ENCODE data around the gene ZNF813.

Gene ZNF813

DNA sequence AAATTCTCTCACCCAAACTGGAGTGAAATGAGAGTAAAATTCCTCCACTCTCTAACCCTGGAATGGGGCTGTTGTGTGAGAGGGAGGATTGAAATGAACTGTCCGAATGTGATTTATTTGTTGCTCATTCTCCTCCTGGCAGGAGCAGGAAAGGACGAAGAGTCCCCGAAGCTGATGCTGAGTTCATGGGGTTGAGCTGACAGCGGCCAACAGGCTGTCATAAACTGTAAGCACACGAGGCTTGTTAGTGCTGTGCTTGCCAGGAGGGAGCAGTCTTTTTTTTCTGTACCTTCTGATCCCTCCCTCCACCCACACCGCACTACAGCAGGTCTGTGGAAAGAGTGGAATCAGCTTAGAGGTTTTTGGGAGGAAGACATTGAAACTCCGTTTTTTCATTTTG lies 37.4 kb downstream of the ZNF813 start:
- Histone ChIP-seq H3K9ac (ENCODE audit: low read length) (no peak overlapping the region), H3K23ac (ENCODE audit: low read length) (no peak overlapping the region), H3K79me1 (ENCODE audit: low read length) (no peaks in the 10 kb centered on the region), H4K8ac (ENCODE audit: low read depth, low read length) (no peak overlapping the region), H2BK120ac (ENCODE audit: insufficient read depth, low read length, poor library complexity) (no peak overlapping the region), H3K14ac (ENCODE audit: low read length) (peak overlapping the region; percentile 20), H2BK12ac (ENCODE audit: low read length) (peak overlapping the region; percentile 50), H3K4me2 (ENCODE audit: low read length) (no peak overlapping the region), H3K27me3 (ENCODE audit: insufficient read depth, low read length) (no peaks in the 10 kb centered on the region), H3K9me3 (ENCODE audit: insufficient read depth, low read depth, low read length) (peaks cover under 1% of the 10 kb centered on the region), H2BK5ac (ENCODE audit: low read depth, low read length, poor library complexity) (no peak overlapping the region), H4K91ac (ENCODE audit: low read depth, low read length) (no peak overlapping the region), H2AFZ (ENCODE audit: insufficient read depth, low read length, poor library complexity) (no peak overlapping the region), H3K36me3 (ENCODE audit: control insufficient read depth in 1 of 2, insufficient read depth in 2 of 2, low read length in 2 of 2) (no peaks in the 10 kb centered on the region), H3K4ac (ENCODE audit: low read depth, low read length) (no peak overlapping the region), H3K4me3 (ENCODE audit: low read depth, low read length) (no peak overlapping the region), H3K4me1 (ENCODE audit: control insufficient read depth in 1 of 2, insufficient read depth in 2 of 2, low read length in 2 of 2) (peaks cover 0 to 5% of the 10 kb centered on the region in 2 experiments), H3K27ac (ENCODE audit: low read depth, low read length) (no peak overlapping the region), H3K79me2 (ENCODE audit: control insufficient read depth, insufficient read depth, low read length, poor library complexity) (no peaks in the 10 kb centered on the region), H4K12ac (ENCODE audit: low read depth, low read length) (no peak overlapping the region), H2AK5ac (ENCODE audit: low read length) (no peak overlapping the region), H3K18ac (ENCODE audit: low read length) (no peak overlapping the region)
- DNase-seq, result no peak
- WGBS (ENCODE audit: extremely low coverage, insufficient coverage, insufficient read length), result no CpG with 5 or more reads among the region's 7 CpGs

DNA sequence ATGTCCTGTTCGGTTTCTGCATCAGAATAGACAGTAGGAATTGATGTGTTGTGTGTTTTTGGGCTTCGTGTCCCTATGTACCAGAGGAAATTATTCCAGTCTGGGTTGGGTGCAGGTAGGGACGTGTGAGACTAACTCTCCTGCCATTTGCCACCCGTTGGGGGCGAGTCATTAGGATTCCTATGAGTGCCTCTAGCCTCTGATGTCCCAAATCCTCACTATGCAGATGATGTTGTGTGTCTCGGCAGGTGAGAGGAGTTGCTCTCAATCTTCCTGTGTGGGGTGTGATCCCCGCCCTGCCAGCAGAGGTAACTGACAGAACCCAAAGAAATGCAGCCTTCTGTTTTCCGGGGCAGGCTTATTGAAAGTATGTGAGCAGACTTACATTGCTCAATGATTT lies 39.2 kb downstream of the ZNF813 start:
- no peak overlapping the region for H2AK5ac ChIP-seq (ENCODE audit: low read length)
- no peak overlapping the region for H3K14ac ChIP-seq (ENCODE audit: low read length)
- no peak overlapping the region for H2BK5ac ChIP-seq (ENCODE audit: low read depth, low read length, poor library complexity)
- no peak overlapping the region for H4K12ac ChIP-seq (ENCODE audit: low read depth, low read length)
- H3K23ac ChIP-seq (ENCODE audit: low read length), result no peak overlapping the region
- H3K4ac ChIP-seq (ENCODE audit: low read depth, low read length), result no peak overlapping the region
- H3K79me2 ChIP-seq (ENCODE audit: control insufficient read depth, insufficient read depth, low read length, poor library complexity), result no peaks in the 10 kb centered on the region
- WGBS (ENCODE audit: extremely low coverage, insufficient coverage, insufficient read length), result no CpG with 5 or more reads among the region's 8 CpGs
- H3K27me3 ChIP-seq (ENCODE audit: insufficient read depth, low read length), result no peaks in the 10 kb centered on the region
- H4K91ac ChIP-seq (ENCODE audit: low read depth, low read length), result no peak overlapping the region
- no peak overlapping the region for H2BK120ac ChIP-seq (ENCODE audit: insufficient read depth, low read length, poor library complexity)
- no peak overlapping the region for H3K4me2 ChIP-seq (ENCODE audit: low read length)
- H2AFZ ChIP-seq (ENCODE audit: insufficient read depth, low read length, poor library complexity), result no peak overlapping the region
- no peak overlapping the region for H3K4me3 ChIP-seq (ENCODE audit: low read depth, low read length)
- H3K9ac ChIP-seq (ENCODE audit: low read length), result no peak overlapping the region
- H3K9me3 ChIP-seq (ENCODE audit: insufficient read depth, low read depth, low read length), result peaks cover 1% of the 10 kb centered on the region
- H3K4me1 ChIP-seq (ENCODE audit: control insufficient read depth in 1 of 2, insufficient read depth in 2 of 2, low read length in 2 of 2), result peaks cover 0 to 5% of the 10 kb centered on the region in 2 experiments
- H3K36me3 ChIP-seq (ENCODE audit: control insufficient read depth in 1 of 2, insufficient read depth in 2 of 2, low read length in 2 of 2), result no peaks in the 10 kb centered on the region
- no peak overlapping the region for H3K18ac ChIP-seq (ENCODE audit: low read length)
- no peak overlapping the region for H4K8ac ChIP-seq (ENCODE audit: low read depth, low read length)
- H3K27ac ChIP-seq (ENCODE audit: low read depth, low read length), result no peak overlapping the region
- DNase-seq, result no peak
- no peak overlapping the region for H2BK12ac ChIP-seq (ENCODE audit: low read length)
- H3K79me1 ChIP-seq (ENCODE audit: low read length), result no peaks in the 10 kb centered on the region

DNA sequence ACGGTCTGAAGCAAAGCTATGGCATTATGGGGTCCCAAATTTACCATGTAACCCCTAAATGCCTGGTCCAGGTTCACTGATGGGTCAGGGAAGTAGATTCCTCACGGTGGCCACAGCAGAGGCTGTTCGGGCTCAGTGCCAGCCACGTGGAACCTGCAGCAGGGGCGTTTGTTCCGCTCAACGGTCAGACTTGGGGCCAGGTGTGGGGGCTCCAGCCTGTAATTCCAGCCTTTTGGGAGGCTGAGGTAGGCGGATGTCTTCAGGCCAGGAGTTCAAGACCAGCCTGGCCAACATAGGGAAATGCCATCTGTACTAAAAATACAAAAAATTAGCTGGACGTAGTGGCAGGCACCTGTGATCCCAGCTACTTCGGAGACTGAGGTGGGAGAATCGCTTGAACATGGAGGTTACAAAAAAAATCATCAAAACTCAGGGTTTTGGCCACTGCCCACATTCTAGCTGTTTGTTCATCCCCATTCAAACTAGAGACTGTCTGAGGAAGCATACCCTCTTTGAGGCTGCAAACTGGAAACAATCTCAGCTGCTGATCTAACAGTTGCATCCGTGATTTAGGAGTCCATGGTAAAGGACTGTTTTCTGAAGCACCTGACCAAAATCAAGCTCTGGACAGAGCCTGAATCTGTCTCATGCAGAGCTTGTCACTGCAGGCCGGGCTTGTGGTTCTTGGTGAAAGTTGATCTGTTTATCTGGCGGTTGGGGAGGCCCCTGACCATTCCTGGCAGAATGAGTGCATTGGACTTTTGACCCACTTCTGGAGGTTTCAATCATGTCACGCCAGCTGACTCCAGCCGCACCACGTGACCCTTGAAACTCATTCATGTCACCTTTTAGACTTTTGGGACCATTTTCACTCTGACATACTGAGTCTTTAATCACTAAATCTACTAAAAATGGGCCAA lies 40.2 kb downstream of the ZNF813 start:
- H3K14ac ChIP-seq (ENCODE audit: low read length), result no peak overlapping the region
- no peak overlapping the region for H2AK5ac ChIP-seq (ENCODE audit: low read length)
- H2BK120ac ChIP-seq (ENCODE audit: insufficient read depth, low read length, poor library complexity), result no peak overlapping the region
- no peaks in the 10 kb centered on the region for H3K79me1 ChIP-seq (ENCODE audit: low read length)
- H2BK5ac ChIP-seq (ENCODE audit: low read depth, low read length, poor library complexity), result no peak overlapping the region
- H4K8ac ChIP-seq (ENCODE audit: low read depth, low read length), result no peak overlapping the region
- peak; percentile 21 to 32 for DNase-seq
- H3K23ac ChIP-seq (ENCODE audit: low read length), result no peak overlapping the region
- no peaks in the 10 kb centered on the region for H3K36me3 ChIP-seq (ENCODE audit: control insufficient read depth in 1 of 2, insufficient read depth in 2 of 2, low read length in 2 of 2)
- no peaks in the 10 kb centered on the region for H3K27me3 ChIP-seq (ENCODE audit: insufficient read depth, low read length)
- H3K9me3 ChIP-seq (ENCODE audit: insufficient read depth, low read depth, low read length), result peaks cover 1% of the 10 kb centered on the region
- no peak overlapping the region for H3K18ac ChIP-seq (ENCODE audit: low read length)
- no CpG with 5 or more reads among the region's 17 CpGs for WGBS (ENCODE audit: extremely low coverage, insufficient coverage, insufficient read length)
- no peak overlapping the region for H2BK12ac ChIP-seq (ENCODE audit: low read length)
- no peak overlapping the region for H3K4ac ChIP-seq (ENCODE audit: low read depth, low read length)
- no peak overlapping the region for H4K91ac ChIP-seq (ENCODE audit: low read depth, low read length)
- no peak overlapping the region for H3K27ac ChIP-seq (ENCODE audit: low read depth, low read length)
- no peak overlapping the region for H4K12ac ChIP-seq (ENCODE audit: low read depth, low read length)
- H2AFZ ChIP-seq (ENCODE audit: insufficient read depth, low read length, poor library complexity), result no peak overlapping the region
- H3K79me2 ChIP-seq (ENCODE audit: control insufficient read depth, insufficient read depth, low read length, poor library complexity), result no peaks in the 10 kb centered on the region
- no peak overlapping the region for H3K4me2 ChIP-seq (ENCODE audit: low read length)
- H3K9ac ChIP-seq (ENCODE audit: low read length), result no peak overlapping the region
- peaks cover 0 to 5% of the 10 kb centered on the region in 2 experiments for H3K4me1 ChIP-seq (ENCODE audit: control insufficient read depth in 1 of 2, insufficient read depth in 2 of 2, low read length in 2 of 2)
- no peak overlapping the region for H3K4me3 ChIP-seq (ENCODE audit: low read depth, low read length)

DNA sequence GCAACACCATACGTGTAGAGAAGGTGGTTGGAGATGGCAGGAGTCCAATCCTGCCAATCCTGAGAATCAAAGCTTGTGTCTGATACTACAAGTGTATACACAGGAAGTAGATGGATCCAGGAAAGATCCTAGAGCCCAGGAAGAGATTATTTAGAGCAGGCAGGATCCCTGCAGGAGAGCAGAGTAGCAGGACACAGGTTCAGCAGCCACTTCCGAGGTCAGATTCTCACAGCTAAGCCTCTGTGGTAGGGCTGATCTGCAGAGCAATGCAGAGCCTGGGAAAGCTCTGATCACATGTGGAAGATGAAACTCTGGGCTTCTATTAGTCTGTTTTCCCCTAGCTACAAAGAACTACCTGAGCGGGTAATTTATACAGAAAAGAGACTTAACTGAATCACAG lies 41.9 kb downstream of the ZNF813 start:
- no peak overlapping the region for H3K4me2 ChIP-seq (ENCODE audit: low read length)
- no CpG with 5 or more reads among the region's 3 CpGs for WGBS (ENCODE audit: extremely low coverage, insufficient coverage, insufficient read length)
- H3K27me3 ChIP-seq (ENCODE audit: insufficient read depth, low read length), result no peaks in the 10 kb centered on the region
- H2AK5ac ChIP-seq (ENCODE audit: low read length), result no peak overlapping the region
- H4K12ac ChIP-seq (ENCODE audit: low read depth, low read length), result no peak overlapping the region
- H3K18ac ChIP-seq (ENCODE audit: low read length), result no peak overlapping the region
- no peak overlapping the region for H3K9ac ChIP-seq (ENCODE audit: low read length)
- no peak overlapping the region for H2BK12ac ChIP-seq (ENCODE audit: low read length)
- DNase-seq, result no peak
- no peak overlapping the region for H3K4me3 ChIP-seq (ENCODE audit: low read depth, low read length)
- H3K23ac ChIP-seq (ENCODE audit: low read length), result no peak overlapping the region
- H3K79me2 ChIP-seq (ENCODE audit: control insufficient read depth, insufficient read depth, low read length, poor library complexity), result no peaks in the 10 kb centered on the region
- H3K79me1 ChIP-seq (ENCODE audit: low read length), result no peaks in the 10 kb centered on the region
- peaks cover 0 to 4% of the 10 kb centered on the region in 2 experiments for H3K4me1 ChIP-seq (ENCODE audit: control insufficient read depth in 1 of 2, insufficient read depth in 2 of 2, low read length in 2 of 2)
- no peak overlapping the region for H2BK120ac ChIP-seq (ENCODE audit: insufficient read depth, low read length, poor library complexity)
- no peak overlapping the region for H2BK5ac ChIP-seq (ENCODE audit: low read depth, low read length, poor library complexity)
- H3K36me3 ChIP-seq (ENCODE audit: control insufficient read depth in 1 of 2, insufficient read depth in 2 of 2, low read length in 2 of 2), result no peaks in the 10 kb centered on the region
- H3K14ac ChIP-seq (ENCODE audit: low read length), result no peak overlapping the region
- no peak overlapping the region for H3K27ac ChIP-seq (ENCODE audit: low read depth, low read length)
- H3K4ac ChIP-seq (ENCODE audit: low read depth, low read length), result no peak overlapping the region
- H4K8ac ChIP-seq (ENCODE audit: low read depth, low read length), result no peak overlapping the region
- peaks cover 1% of the 10 kb centered on the region for H3K9me3 ChIP-seq (ENCODE audit: insufficient read depth, low read depth, low read length)
- H2AFZ ChIP-seq (ENCODE audit: insufficient read depth, low read length, poor library complexity), result no peak overlapping the region
- no peak overlapping the region for H4K91ac ChIP-seq (ENCODE audit: low read depth, low read length)
